Activated CD4-positive, alpha-beta T cell treated with anti-CD3 and anti-CD28 coated beads, Interleukin-2, amount 50 U/mL, for 24 hours (primary cell): ENCODE data around the gene HOXB13.

ENCODE experiments used
- DNase-seq, 2 donors: peaks; one replicate each; pipeline ENCODE4 v3.0.0-alpha.2; 2020; ENCODE audit warnings: low read depth in 1 of 2, low spot score in 1 of 2

Gene HOXB13

GRCh38 chr17:48728232-48729231, at the start of gene HOXB13:
Gene HOXB13 (minus strand): TSS chr17:48728750. CDS start chr17:48728593, 157 bp downstream.
- DNase-seq, result peak in 1 of 2 donors; percentile 27

GRCh38 chr17:48776602-48777001, 48.1 kb upstream of the HOXB13 start:
- DNase-seq, result no peak

GRCh38 chr17:48773245-48773644, 44.7 kb upstream of the HOXB13 start:
- DNase-seq, result no peak

GRCh38 chr17:48770954-48771353, 42.4 kb upstream of the HOXB13 start:
- DNase-seq, result no peak

GRCh38 chr17:48769009-48769675, 40.6 kb upstream of the HOXB13 start:
- no peak for DNase-seq

GRCh38 chr17:48767263-48767774, 38.8 kb upstream of the HOXB13 start:
- DNase-seq, result no peak

GRCh38 chr17:48761114-48761513, 32.6 kb upstream of the HOXB13 start:
- DNase-seq, result no peak

GRCh38 chr17:48760411-48760810, 31.9 kb upstream of the HOXB13 start:
- no peak for DNase-seq

- DNase-seq, result no peak
Measured at GRCh38 chr17:48759288-48759687, 30.7 kb upstream of the HOXB13 start.

GRCh38 chr17:48757524-48757961, 29.0 kb upstream of the HOXB13 start:
- no peak for DNase-seq

GRCh38 chr17:48756830-48757251, 28.3 kb upstream of the HOXB13 start:
- no peak for DNase-seq

- DNase-seq, result no peak
Measured at GRCh38 chr17:48755356-48755755, 26.8 kb upstream of the HOXB13 start.

- DNase-seq, result no peak
Measured at GRCh38 chr17:48754500-48755261, 26.1 kb upstream of the HOXB13 start.

GRCh38 chr17:48753794-48754499, 25.4 kb upstream of the HOXB13 start:
- no peak for DNase-seq

- DNase-seq, result no peak
Measured at GRCh38 chr17:48752399-48753288, 24.1 kb upstream of the HOXB13 start.

- no peak for DNase-seq
Measured at GRCh38 chr17:48751733-48752398, 23.3 kb upstream of the HOXB13 start.

- no peak for DNase-seq
Measured at GRCh38 chr17:48751172-48751571, 22.6 kb upstream of the HOXB13 start.

- no peak for DNase-seq
Measured at GRCh38 chr17:48749621-48750553, 21.3 kb upstream of the HOXB13 start.
